Measurements from ENCODE around the gene IDH2. TPM values are rescaled to one million over a fixed set of nuclear protein-coding genes. Genes with fewer than 3 reads are reported as not detected.
"Not testable (repeated sequence)": the region's sequence is repeated elsewhere in the genome, so short reads cannot be mapped to it uniquely, and the experiment has no call there.

Gene IDH2
- total RNA-seq, 4 donors from 2014 or later, result 68.6 to 126 (median 76.7) TPM

GRCh38 chr15:90121086-90121485 lies 18.8 kb upstream of the IDH2 start:
- WGBS, result 88% methylated on average over 6 of the region's 6 CpGs
- Histone ChIP-seq H3K4me3 (no peak overlapping the region), H3K27ac (no peak overlapping the region), H3K9me3 (no peaks in the 10 kb centered on the region), H3K27me3 (no peaks in the 10 kb centered on the region), H3K4me1 (no peaks in the 10 kb centered on the region), H3K36me3 (no peaks in the 10 kb centered on the region)
- DNase-seq (ENCODE audit: low spot score in 2 of 2), result no peak
- TF ChIP-seq CTCF (IDR thresholded peaks at IDR 0.05), result no peak
- TF ChIP-seq POLR2A (IDR thresholded peaks at IDR 0.05), result no peak
- TF ChIP-seq POLR2AphosphoS5 (IDR thresholded peaks at IDR 0.05), result no peak

- Histone ChIP-seq H3K36me3 (no peaks in the 10 kb centered on the region), H3K4me1 (no peaks in the 10 kb centered on the region), H3K27ac (no peak overlapping the region), H3K27me3 (no peaks in the 10 kb centered on the region), H3K9me3 (peaks cover 5% of the 10 kb centered on the region), H3K4me3 (no peak overlapping the region)
- TF ChIP-seq CTCF (IDR thresholded peaks at IDR 0.05) (no peak), POLR2A (IDR thresholded peaks at IDR 0.05) (no peak), EP300 (IDR thresholded peaks at IDR 0.05) (no peak), POLR2AphosphoS5 (IDR thresholded peaks at IDR 0.05) (no peak)
- DNase-seq (ENCODE audit: low spot score in 2 of 2), result no peak
Observed at GRCh38 chr15:90119367-90119766, 17.1 kb upstream of the IDH2 start.

- TF ChIP-seq POLR2A (IDR thresholded peaks at IDR 0.05) (no peak), POLR2AphosphoS5 (IDR thresholded peaks at IDR 0.05) (no peak), EP300 (IDR thresholded peaks at IDR 0.05) (no peak), CTCF (IDR thresholded peaks at IDR 0.05) (no peak)
- Histone ChIP-seq H3K4me1 (no peaks in the 10 kb centered on the region), H3K27me3 (no peaks in the 10 kb centered on the region), H3K27ac (no peak overlapping the region), H3K36me3 (no peaks in the 10 kb centered on the region), H3K4me3 (no peak overlapping the region), H3K9me3 (peaks cover 5% of the 10 kb centered on the region)
- DNase-seq (ENCODE audit: low spot score in 2 of 2), result no peak
- 98% methylated on average over 2 of the region's 2 CpGs for WGBS
Observed at GRCh38 chr15:90115783-90116182, 13.5 kb upstream of the IDH2 start.

GRCh38 chr15:90114451-90114901 lies 12.2 kb upstream of the IDH2 start:
- WGBS, result 85% methylated on average over 2 of the region's 2 CpGs
- no peaks in the 10 kb centered on the region for H3K4me1 ChIP-seq
- H3K4me3 ChIP-seq, result no peak overlapping the region
- DNase-seq (ENCODE audit: low spot score in 2 of 2), result no peak
- no peaks in the 10 kb centered on the region for H3K27me3 ChIP-seq
- H3K9me3 ChIP-seq, result peaks cover 5% of the 10 kb centered on the region
- TF ChIP-seq POLR2A (IDR thresholded peaks at IDR 0.05) (no peak), CTCF (IDR thresholded peaks at IDR 0.05) (no peak), POLR2AphosphoS5 (IDR thresholded peaks at IDR 0.05) (no peak)
- H3K36me3 ChIP-seq, result no peaks in the 10 kb centered on the region
- no peak overlapping the region for H3K27ac ChIP-seq

GRCh38 chr15:90113166-90113565 lies 10.9 kb upstream of the IDH2 start:
- Histone ChIP-seq H3K27ac (no peak overlapping the region), H3K27me3 (no peaks in the 10 kb centered on the region), H3K4me3 (no peak overlapping the region), H3K4me1 (no peaks in the 10 kb centered on the region), H3K36me3 (no peaks in the 10 kb centered on the region), H3K9me3 (peaks cover 5% of the 10 kb centered on the region)
- TF ChIP-seq POLR2A (IDR thresholded peaks at IDR 0.05) (no peak), EP300 (IDR thresholded peaks at IDR 0.05) (no peak), POLR2AphosphoS5 (IDR thresholded peaks at IDR 0.05) (no peak), CTCF (IDR thresholded peaks at IDR 0.05) (no peak)
- DNase-seq (ENCODE audit: low spot score in 2 of 2), result no peak
- 73% methylated on average over 7 of the region's 7 CpGs for WGBS

GRCh38 chr15:90109163-90109751 lies 7.0 kb upstream of the IDH2 start:
- 83% methylated on average over 3 of the region's 3 CpGs for WGBS
- H3K36me3 ChIP-seq; H3K4me3 ChIP-seq; H3K9me3 ChIP-seq; H3K27me3 ChIP-seq; DNase-seq (ENCODE audit: low spot score in 2 of 2); H3K27ac ChIP-seq: not testable (repeated sequence)
- H3K4me1 ChIP-seq, result peaks cover 28% of the 10 kb centered on the region

GRCh38 chr15:90108038-90108437 lies 5.8 kb upstream of the IDH2 start:
- not testable (repeated sequence) for H3K4me3 ChIP-seq; H3K36me3 ChIP-seq; DNase-seq (ENCODE audit: low spot score in 2 of 2); H3K27ac ChIP-seq; H3K27me3 ChIP-seq; H3K9me3 ChIP-seq
- WGBS, result 95% methylated on average over 5 of the region's 5 CpGs
- H3K4me1 ChIP-seq, result peaks cover 37% of the 10 kb centered on the region
